ENCODE data around the gene SYT8. TPM values are rescaled to one million over a fixed set of nuclear protein-coding genes. Genes with fewer than 3 reads are reported as not detected.
"Not testable (repeated sequence)": the region's sequence is repeated elsewhere in the genome, so short reads cannot be mapped to it uniquely, and the experiment has no call there.

SYT8 gene
- total RNA-seq, 1 donor from 2014 or later = 1.2 TPM

GRCh38 chr11:1872267-1872985 is 37.6 kb downstream of the SYT8 start:
- no peaks in the 10 kb centered on the region for H3K27me3 ChIP-seq
- peaks cover 92% of the 10 kb centered on the region for H3K4me1 ChIP-seq
- intact Hi-C loops (cut with DNase I) = no loop called here
- peak overlapping the region; percentile 26 to 50 for H3K4me3 ChIP-seq
- no peak for DNase-seq (ENCODE audit: extremely low spot score in 2 of 2)
- H3K9me3 ChIP-seq = no peaks in the 10 kb centered on the region
- H3K36me3 ChIP-seq = no peaks in the 10 kb centered on the region
- H3K27ac ChIP-seq = peak overlapping the region; percentile 96
- TF ChIP-seq POLR2AphosphoS5 (IDR thresholded peaks at IDR 0.05; ENCODE audit: insufficient read depth in 1 of 2, low read depth in 1 of 2) = no peak
- no peak for TF ChIP-seq POLR2A (IDR thresholded peaks at IDR 0.05)
- TF ChIP-seq CTCF (IDR thresholded peaks at IDR 0.05) = no peak

- H3K27me3 ChIP-seq = no peaks in the 10 kb centered on the region
- intact Hi-C loops (cut with DNase I) = no loop called here
- H3K27ac ChIP-seq = peak overlapping the region; percentile 96
- H3K4me1 ChIP-seq = peaks cover 92% of the 10 kb centered on the region
- no peak for DNase-seq (ENCODE audit: extremely low spot score in 2 of 2)
- peak overlapping the region; percentile 26 to 50 for H3K4me3 ChIP-seq
- TF ChIP-seq POLR2A (IDR thresholded peaks at IDR 0.05) (no peak), CTCF (IDR thresholded peaks at IDR 0.05) (no peak), POLR2AphosphoS5 (IDR thresholded peaks at IDR 0.05; ENCODE audit: insufficient read depth in 1 of 2, low read depth in 1 of 2) (no peak)
- no peaks in the 10 kb centered on the region for H3K9me3 ChIP-seq
- no peaks in the 10 kb centered on the region for H3K36me3 ChIP-seq
Measured at GRCh38 chr11:1873048-1873812, 38.4 kb downstream of the SYT8 start.

- not testable (repeated sequence) for H3K4me3 ChIP-seq
Measured at GRCh38 chr11:1873813-1874150, 39.0 kb downstream of the SYT8 start.

GRCh38 chr11:1874441-1875092 is 39.8 kb downstream of the SYT8 start:
- H3K36me3 ChIP-seq; H3K27me3 ChIP-seq; H3K9me3 ChIP-seq; DNase-seq (ENCODE audit: extremely low spot score in 2 of 2); intact Hi-C loops (cut with DNase I); H3K4me3 ChIP-seq: not testable (repeated sequence)
- H3K27ac ChIP-seq = peak overlapping the region; percentile 96
- H3K4me1 ChIP-seq = peaks cover 93% of the 10 kb centered on the region

More at GRCh38 chr11:1873813-1874150, 39.0 kb downstream of the SYT8 start:
- DNase-seq (ENCODE audit: extremely low spot score in 2 of 2); intact Hi-C loops (cut with DNase I); H3K27me3 ChIP-seq; H3K9me3 ChIP-seq; H3K36me3 ChIP-seq: not testable (repeated sequence)
- Histone ChIP-seq H3K4me1 (peaks cover 92% of the 10 kb centered on the region), H3K27ac (peak overlapping the region; percentile 96)

- intact Hi-C loops (cut with DNase I) = no loop called here
- TF ChIP-seq POLR2AphosphoS5 (IDR thresholded peaks at IDR 0.05; ENCODE audit: insufficient read depth in 1 of 2, low read depth in 1 of 2) = no peak
- TF ChIP-seq CTCF (IDR thresholded peaks at IDR 0.05) = no peak
- TF ChIP-seq POLR2A (IDR thresholded peaks at IDR 0.05) = no peak
- peaks cover 93% of the 10 kb centered on the region for H3K4me1 ChIP-seq
- H3K9me3 ChIP-seq = no peaks in the 10 kb centered on the region
- peak overlapping the region in 1 of 2 donors; percentile 11 for H3K4me3 ChIP-seq
- no peak for DNase-seq (ENCODE audit: extremely low spot score in 2 of 2)
- peak overlapping the region; percentile 96 for H3K27ac ChIP-seq
- no peaks in the 10 kb centered on the region for H3K27me3 ChIP-seq
- no peaks in the 10 kb centered on the region for H3K36me3 ChIP-seq
Measured at GRCh38 chr11:1875093-1875850, 40.5 kb downstream of the SYT8 start.

GRCh38 chr11:1875851-1876301 is 41.1 kb downstream of the SYT8 start:
- peak overlapping the region; percentile 11 to 17 for H3K4me3 ChIP-seq
- H3K9me3 ChIP-seq; DNase-seq (ENCODE audit: extremely low spot score in 2 of 2); intact Hi-C loops (cut with DNase I); H3K36me3 ChIP-seq; H3K27me3 ChIP-seq: not testable (repeated sequence)
- H3K27ac ChIP-seq = peak overlapping the region; percentile 96
- H3K4me1 ChIP-seq = peaks cover 93% of the 10 kb centered on the region

All from vagina (tissue), 2 donors.